A673 (cell line): ENCODE measurements around the gene SLC43A1.

Experiments used
- EZH2 ChIP-seq: fragments of 200-600 bp; sonication (generic); IDR thresholded peaks from 2 replicates; pipeline ENCODE4 v1.6.1; 2017; ENCODE audit warnings: borderline replicate concordance, low read depth, mild to moderate bottlenecking, mixed read lengths, antibody characterized with exemption, low read length; ENCODE audit not compliant: poor library complexity, severe bottlenecking
- TF ChIP-seq, protein P1 (sequence below): fragments of 300-800, 200-600 bp; sonication (generic); conservative IDR thresholded peaks from 2 replicates; pipeline ENCODE4 v1.5.1; 2017; ENCODE audit warnings: low read depth, mild to moderate bottlenecking, antibody characterized with exemption, low read length, moderate library complexity, mixed read lengths

DNA sequence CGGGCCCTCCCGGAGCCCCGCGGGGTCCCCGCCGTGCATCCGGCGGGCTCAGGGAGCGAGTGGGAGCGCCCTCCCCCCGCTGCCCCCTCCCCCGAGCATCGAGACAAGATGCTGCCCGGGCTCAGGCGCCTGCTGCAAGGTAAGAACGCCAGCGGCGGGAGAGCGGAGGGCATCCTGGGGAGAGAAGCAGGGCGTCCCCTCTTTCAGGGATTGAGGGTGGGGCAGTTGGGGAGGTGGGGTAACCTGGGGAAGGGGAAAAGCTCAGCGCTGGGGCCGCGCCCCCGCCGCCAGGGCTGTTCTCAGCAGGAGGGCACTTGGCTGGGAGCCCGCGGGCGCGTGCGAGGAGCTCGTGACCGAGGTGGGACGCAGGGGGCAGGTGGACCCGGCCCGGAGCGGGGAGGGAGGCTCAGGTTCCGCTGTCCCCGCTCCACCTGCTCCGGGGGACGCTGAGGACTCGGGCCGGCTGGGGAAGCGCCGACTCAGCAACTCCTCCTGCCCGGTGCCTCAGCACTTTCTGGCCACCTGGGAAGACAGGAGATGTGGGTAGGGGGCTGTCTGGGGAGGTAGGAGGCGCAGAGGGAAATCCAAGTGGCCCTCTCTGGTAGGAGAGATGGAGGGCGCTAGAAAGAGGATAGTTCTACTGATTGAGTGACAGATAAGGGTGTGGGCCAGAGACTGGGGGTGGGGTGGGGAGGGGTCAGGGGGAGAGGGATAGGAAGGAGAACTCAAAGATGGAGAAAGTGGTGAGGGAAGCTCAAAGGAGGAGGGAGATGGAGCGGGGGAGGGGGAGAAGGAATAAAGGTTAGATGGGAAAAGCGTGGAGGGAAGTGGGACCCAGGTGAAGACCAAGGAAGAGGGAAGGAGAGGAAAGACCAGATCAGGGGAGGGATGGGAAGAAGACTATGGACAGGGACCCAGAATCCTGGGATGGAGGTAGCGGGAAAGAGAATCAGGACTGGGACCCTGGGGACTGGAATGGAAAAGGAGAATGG, 54.4 kb downstream of the SLC43A1 start:
- TF ChIP-seq, protein P1, sequence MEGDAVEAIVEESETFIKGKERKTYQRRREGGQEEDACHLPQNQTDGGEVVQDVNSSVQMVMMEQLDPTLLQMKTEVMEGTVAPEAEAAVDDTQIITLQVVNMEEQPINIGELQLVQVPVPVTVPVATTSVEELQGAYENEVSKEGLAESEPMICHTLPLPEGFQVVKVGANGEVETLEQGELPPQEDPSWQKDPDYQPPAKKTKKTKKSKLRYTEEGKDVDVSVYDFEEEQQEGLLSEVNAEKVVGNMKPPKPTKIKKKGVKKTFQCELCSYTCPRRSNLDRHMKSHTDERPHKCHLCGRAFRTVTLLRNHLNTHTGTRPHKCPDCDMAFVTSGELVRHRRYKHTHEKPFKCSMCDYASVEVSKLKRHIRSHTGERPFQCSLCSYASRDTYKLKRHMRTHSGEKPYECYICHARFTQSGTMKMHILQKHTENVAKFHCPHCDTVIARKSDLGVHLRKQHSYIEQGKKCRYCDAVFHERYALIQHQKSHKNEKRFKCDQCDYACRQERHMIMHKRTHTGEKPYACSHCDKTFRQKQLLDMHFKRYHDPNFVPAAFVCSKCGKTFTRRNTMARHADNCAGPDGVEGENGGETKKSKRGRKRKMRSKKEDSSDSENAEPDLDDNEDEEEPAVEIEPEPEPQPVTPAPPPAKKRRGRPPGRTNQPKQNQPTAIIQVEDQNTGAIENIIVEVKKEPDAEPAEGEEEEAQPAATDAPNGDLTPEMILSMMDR, result no peak
- no peak for TF ChIP-seq EZH2
